HL-60/S4 treated with retinoic acid at 250 ng/mL for 4 days and 3 days (cell line): ENCODE measurements around the gene RLN3.

Experiments used
- in situ Hi-C: fragments of 300-500 bp; cut with MboI; formaldehyde crosslinking; loops from 2 replicates; pipeline ENCODE4 v1.7.0; 2022; ENCODE audit warnings: low sequenced_read_pairs

RLN3 gene

DNA sequence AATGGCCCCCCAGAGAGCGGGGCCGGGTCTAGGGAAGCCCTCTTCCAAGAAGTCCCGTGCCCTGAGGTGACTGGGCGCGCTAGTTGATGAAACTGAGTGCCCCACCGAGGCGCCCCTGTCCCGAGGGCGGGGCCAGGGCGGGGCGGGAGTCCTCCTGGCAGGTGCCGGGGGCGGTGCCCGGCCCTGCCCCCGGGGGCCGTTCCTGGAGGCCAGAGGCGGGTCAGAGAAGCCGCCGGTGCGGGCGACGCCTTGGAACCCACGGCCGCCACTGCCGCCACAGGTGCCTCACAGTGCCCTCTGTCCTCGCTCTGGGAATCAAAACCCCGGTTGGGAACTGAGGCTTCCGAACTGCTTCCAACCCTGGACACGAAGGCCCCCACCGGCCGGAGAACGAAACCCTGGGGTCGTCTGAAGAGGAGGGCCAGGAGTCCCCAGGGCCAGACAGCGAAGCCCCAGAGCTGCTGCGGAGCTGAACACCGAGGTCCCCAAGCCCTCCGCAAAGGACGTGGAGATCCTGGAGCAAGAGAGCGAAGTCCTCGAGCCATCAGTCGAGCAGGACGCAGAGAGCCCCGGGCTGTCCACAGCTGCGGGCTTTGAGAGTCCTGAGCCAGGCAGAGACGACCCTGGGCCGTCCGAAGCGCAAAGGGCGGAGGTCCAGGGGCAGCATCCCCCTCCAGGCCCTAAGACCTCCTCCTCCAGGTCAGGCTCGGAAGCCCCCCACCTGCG lies 44.8 kb downstream of the RLN3 start, which contains the start of gene MISP3:
Gene MISP3 (plus strand): TSS at position 252 of the 726 bp plus-strand sequence. CDS start 524 bp downstream, outside the sequence.
- in situ Hi-C loops: loop anchor here (25.0 kb wide), 2 partner anchors 185 to 460 kb away; partner anchors contain the start of gene NANOS3

GRCh38 chr19:14073261-14073924 lies 45.4 kb downstream of the RLN3 start:
- in situ Hi-C loops: loop anchor here (25.0 kb wide), 2 partner anchors 186 to 461 kb away; partner anchors contain the start of gene NANOS3

DNA sequence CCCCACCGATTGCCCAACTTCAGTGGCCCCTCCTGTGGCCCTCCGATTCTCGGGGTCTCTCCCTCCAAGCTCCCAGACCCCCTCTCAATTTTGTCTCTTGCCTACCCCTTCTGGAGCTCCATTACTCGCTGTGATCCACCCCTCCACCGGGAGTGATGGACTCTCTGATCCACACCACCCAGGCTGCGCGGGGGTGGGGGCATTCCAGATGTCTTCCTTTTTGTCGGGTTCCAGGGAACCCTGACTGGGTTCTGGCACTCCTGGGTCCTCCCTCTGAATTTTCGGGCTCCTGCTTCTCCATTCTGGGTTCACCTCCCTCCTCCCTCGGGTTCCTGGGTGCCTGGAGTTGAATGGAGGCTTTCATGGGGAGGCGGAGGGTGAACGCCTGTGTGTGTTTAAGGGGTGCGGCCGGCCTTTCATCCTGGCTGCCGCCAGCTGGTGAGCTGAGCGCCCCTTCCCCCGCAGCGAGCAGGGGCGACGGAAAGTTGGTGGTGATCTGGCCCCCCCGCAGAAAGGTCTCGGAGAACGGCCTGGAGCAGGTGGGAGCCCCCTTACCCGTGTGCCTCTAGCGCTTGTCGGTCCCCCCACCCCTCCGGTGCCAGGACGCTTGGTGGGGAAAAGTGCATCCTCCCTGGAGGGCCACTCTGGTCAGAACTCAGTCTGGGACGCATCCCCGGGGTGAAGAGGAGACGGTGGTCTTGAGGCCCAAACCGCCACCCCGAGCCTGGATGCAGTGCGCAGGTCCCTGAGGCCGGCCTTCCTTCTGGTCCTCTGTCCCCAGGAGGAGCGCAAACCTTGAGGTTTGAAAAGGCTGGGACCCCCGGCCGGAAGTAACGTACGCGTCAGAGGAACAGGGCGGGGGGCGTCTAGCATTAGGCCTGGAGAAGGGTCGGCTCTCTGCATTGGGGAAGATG lies 46.2 kb downstream of the RLN3 start:
- in situ Hi-C loops: loop anchor here (25.0 kb wide), 2 partner anchors 187 to 462 kb away; partner anchors contain the start of gene NANOS3

GRCh38 chr19:14078411-14078810 lies 50.5 kb downstream of the RLN3 start:
- in situ Hi-C loops: no loop called here
